Stimulated activated CD8-positive, alpha-beta memory T cell treated with anti-CD3 and anti-CD28 coated beads, Interleukin-12 subunit alpha, Interleukin-12 subunit beta, amount 100 ng/mL, for 1 hour (primary cell): ENCODE data around the gene SULT1C2.
"Not testable (repeated sequence)": the region's sequence is repeated elsewhere in the genome, so short reads cannot be mapped to it uniquely, and the experiment has no call there.

Experiments
- DNase-seq: peaks from one replicate; pipeline ENCODE4 v3.0.0-alpha.2; 2020; ENCODE audit warnings: low read depth

Gene SULT1C2

DNA sequence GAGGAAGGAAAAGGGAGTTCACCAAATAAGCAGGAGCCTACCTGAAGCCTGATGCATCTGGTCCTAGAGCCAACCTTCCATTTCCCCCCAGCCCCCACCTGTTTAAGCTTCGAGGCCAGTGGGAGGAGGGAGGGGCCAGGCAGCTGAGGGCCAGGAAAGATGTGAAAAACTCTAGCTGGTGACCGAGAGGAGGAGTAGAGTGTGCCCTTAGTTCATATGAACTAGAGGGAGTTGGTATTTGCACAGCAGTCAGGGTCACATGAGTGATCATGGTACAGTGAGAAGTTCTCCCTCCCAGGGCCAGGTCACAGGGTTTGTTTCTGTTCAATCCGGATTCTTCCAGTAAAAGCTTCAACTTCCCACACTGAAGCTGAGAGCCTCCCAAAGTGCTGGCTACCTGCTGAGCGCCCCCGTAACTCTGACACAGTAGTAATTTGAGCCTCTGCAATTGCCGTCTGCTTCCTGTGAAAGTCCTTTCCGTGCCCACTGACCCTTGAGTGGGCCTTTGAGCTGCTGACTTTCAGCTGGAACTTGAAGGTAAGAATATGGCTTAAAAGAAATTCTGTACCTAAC lies at the start of gene SULT1C2:
Gene SULT1C2 (plus strand): TSS at position 362 of the 573 bp plus-strand sequence. CDS start 4,773 bp downstream, outside the sequence.
- no peak for DNase-seq

- DNase-seq: no peak
Observed at GRCh38 chr2:108239786-108240185, 48.9 kb upstream of the SULT1C2 start, which contains the start of gene SULT1C3. Gene SULT1C3 (plus strand): TSS chr2:108239968. CDS start chr2:108247195, 7,227 bp downstream.

- DNase-seq: no peak
Observed at GRCh38 chr2:108240966-108241365, 47.7 kb upstream of the SULT1C2 start.

- no peak for DNase-seq
Observed at GRCh38 chr2:108243566-108243965, 45.1 kb upstream of the SULT1C2 start.

DNA sequence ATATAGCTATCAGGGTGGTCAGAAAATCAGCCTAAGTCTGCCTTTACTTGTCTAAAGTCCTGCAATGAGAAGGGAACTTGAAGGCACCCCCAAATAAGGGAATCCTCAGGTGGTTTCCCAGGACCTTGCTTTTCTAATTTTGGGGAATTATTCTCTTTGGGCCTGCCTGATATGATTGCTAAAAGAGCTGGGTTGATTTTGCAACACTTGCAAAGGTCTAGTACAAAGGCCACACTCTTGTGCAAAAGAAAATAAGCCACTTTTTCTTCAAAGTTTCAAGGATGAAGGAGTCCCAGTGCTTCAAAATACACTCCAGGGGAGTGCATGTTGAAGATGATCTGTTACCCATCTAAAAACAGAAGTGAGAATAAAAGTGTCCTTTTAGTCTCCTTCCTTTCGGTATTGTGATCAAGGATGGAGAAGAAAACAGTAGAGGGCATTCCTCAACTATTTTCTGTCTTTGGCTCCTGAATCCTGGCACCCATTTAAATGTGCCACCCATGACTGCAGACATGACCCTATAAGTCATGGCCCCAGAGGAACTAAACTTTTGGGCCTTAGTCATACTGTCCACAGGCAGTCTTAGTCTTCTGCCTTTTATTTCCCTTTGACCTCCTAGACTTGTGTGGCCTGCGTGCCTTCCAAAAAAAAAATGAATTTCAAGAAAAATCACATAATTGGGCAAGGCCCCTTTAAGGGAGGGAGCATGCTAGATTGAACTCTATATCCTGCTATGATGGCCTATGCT lies 43.9 kb upstream of the SULT1C2 start:
- DNase-seq: no peak

GRCh38 chr2:108253106-108253505 lies 35.6 kb upstream of the SULT1C2 start:
- DNase-seq: no peak

DNA sequence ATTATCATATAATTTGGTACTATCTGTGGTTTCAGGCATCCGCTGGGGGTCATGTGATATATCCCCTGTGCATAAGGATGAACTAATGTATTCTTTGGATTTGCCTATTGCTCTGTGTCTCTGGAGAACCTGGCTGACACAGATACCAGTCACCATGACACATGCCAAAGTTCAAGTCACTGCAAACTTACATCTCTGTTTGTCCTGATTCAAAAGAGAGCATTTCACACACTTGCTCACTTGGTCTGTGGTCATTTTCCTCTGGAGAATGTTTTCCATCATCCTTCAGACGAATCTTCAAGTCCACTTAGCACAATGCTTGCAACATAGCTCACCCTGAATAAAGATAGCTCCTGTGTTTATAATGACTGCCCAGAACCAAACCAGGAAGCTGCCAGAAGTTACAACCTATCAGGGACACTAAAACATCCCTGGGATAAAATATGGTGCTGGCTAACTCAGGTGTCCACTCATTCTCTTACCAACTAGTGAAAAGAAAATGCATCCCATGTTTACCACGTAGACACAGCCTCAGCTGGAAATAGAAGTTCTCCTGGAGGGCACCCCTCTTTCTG lies 30.9 kb upstream of the SULT1C2 start:
- no peak for DNase-seq

DNA sequence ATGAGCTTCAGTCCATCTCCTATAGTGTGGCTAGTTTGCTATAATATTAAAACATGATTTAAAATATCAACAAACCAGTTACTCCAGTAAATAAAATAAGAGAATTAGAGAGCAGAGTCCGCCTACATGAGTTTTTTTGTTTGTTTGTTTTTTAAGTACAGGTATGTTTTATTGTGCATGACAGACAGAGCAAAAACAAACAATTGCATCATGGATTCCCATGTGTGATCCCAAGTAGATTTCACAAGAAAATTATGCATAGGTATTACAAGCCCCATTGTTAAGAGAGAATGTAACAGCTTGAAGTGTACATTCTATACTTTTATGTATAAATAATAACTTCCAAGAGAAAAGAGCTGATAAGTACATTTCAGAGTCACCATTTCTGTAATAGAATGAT lies 27.9 kb upstream of the SULT1C2 start:
- DNase-seq: no peak

- no peak for DNase-seq
Observed at GRCh38 chr2:108262036-108262435, 26.7 kb upstream of the SULT1C2 start.

DNA sequence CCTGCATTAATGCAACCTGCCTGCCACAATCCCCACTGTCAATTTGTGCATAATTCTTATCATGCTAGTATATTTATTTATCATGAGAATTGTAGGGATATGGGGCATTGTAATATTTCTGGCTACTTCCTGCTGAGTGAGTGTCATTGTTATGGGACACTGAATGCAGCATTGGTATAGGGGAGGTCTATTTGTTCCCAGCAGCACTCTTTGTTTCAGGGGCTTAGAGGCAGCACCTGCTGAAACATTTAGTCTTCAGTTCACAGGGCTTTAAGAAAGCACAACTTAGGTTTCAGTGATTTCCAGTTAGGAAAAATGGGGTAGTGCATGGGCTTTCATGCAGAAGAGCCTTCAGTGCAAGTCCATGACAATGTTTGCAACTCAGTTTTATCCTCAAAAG lies 25.3 kb upstream of the SULT1C2 start:
- DNase-seq: no peak

GRCh38 chr2:108266218-108266617 lies 22.5 kb upstream of the SULT1C2 start:
- no peak for DNase-seq

DNA sequence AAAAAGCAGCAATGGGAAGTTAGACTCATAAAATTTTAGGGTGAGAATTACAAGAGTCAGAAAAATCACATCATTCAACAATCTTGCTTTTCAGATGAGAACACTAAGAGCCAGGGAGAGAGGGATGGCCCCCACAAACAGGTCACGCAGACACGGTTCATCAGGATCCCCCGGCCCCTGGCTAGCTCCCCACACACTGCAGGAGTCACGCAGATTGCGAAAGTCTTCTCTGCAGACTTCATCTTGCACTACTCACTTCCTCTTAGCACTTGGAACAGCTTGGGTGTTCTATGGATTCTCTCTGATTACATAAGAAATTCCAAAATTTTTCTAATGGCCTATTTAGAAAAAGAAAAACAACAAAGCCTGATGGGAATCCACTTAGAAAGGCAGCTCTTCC lies 21.6 kb upstream of the SULT1C2 start:
- DNase-seq: no peak

DNA sequence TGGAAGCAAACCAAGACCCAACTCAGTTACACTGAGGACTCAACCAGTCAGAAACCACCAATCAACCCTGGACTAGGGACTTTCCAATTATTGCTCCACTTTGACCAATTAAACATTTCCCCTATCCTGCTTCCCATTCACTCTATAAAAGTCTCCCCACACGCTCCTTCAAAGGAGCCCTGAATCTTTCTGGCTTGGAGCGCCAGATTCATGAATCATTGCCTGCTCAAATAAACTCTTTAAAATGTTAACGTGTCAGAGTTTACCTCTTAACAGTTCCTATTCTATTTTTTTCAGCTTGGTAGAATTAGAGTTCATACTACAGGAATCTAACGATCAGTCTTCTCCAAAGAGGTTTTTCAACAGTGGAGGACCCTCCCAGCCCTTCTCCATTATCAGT lies 20.7 kb upstream of the SULT1C2 start:
- DNase-seq: no peak

GRCh38 chr2:108270346-108270745 lies 18.3 kb upstream of the SULT1C2 start:
- no peak for DNase-seq

- DNase-seq: no peak
Observed at GRCh38 chr2:108270768-108271506, 17.8 kb upstream of the SULT1C2 start.

DNA sequence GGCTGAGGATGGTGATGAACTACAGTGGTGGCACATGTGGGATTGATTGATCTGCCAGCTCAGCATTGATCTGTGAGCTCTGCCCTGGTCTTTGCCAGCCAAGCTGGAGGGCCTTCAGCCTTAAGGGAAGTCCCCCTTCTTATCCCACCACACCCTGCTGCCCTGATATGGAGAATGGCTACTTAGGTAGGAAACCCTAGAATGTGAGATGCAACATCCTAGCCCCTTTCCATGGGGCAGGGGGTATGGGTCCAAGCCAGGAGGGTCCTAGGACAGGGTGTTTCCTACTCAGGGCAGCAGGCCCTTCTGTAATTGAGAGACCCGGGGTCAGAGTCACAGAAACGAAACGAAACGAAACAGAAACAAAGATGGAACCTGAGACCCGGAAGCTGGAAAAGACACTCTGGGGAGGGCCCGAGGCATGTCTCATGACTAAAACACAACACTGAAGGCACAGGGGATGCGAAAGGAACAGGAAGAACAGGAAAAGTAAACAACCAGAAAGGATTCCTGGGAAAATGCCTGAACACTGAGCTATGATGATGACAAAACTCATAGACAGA lies 16.9 kb upstream of the SULT1C2 start:
- DNase-seq: no peak

DNA sequence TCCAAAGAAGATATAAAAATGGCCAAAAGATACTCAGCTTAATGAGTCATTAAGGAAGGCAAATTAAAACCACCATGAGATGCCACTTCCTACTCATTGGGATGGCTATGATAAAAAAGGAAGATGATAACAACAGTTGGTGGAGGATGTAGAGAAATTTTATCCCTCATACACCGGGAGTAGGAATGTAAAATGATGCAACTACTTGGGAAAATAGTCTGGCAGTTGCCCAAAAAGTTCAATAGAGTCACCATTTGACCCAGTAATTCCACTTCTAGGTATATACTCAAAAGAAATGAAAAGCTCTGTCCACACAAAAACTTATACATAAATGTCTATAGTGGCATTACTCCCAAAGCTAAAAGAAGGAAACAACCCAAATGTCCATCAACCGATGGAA lies 10.1 kb upstream of the SULT1C2 start:
- no peak for DNase-seq

DNA sequence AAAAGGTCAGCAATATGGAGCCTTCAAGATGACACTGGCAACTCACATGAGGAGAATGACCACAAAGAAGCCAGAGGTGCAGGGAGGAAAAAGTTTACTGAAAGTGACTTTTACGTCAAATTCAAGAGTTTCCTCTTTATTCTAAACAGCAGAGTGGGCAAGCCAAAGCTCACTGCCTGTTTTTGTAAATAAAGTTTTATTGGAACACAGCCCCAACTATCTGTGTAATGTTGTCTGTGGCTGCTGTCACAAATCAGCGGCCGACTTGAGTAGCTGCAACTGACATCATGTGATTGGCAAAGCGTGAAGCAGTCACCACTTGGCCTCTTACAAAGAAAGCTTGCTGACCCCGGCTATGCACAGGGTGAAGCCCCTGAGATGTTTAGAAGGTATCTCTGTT lies 9.2 kb upstream of the SULT1C2 start:
- DNase-seq: no peak

- no peak for DNase-seq
Observed at GRCh38 chr2:108280466-108280865, 8.2 kb upstream of the SULT1C2 start.

GRCh38 chr2:108284566-108284965 lies 4.1 kb upstream of the SULT1C2 start:
- not testable (repeated sequence) for DNase-seq

GRCh38 chr2:108285616-108286015 lies 3.1 kb upstream of the SULT1C2 start:
- DNase-seq: no peak

GRCh38 chr2:108287169-108287568 lies 1.5 kb upstream of the SULT1C2 start:
- no peak for DNase-seq
